Suprapubic skin (tissue), 4 donors: ENCODE data around the gene NFIA. TPM values are rescaled to one million over a fixed set of nuclear protein-coding genes. Genes with fewer than 3 reads are reported as not detected.
"Not testable (repeated sequence)": the region's sequence is repeated elsewhere in the genome, so short reads cannot be mapped to it uniquely, and the experiment has no call there.

Experiments
- DNase-seq, 2 donors: peaks; one replicate each; pipeline ENCODE4 v3.0.0-alpha.2; 2019; ENCODE audit warnings: low spot score in 2 of 2
- H3K27ac ChIP-seq: fragments of 200-600 bp; sonication (generic); one replicate; pipeline ENCODE4 v1.5.1; 2019
- H3K27me3 ChIP-seq: fragments of 200-600 bp; sonication (generic); one replicate; pipeline ENCODE4 v1.5.1; 2019
- H3K36me3 ChIP-seq: fragments of 200-600 bp; sonication (generic); one replicate; pipeline ENCODE4 v1.5.1; 2019
- H3K4me1 ChIP-seq: fragments of 200-600 bp; sonication (generic); one replicate; pipeline ENCODE4 v1.5.1; 2019
- H3K4me3 ChIP-seq: fragments of 200-600 bp; sonication (generic); one replicate; pipeline ENCODE4 v1.5.1; 2019; ENCODE audit warnings: mild to moderate bottlenecking
- H3K9me3 ChIP-seq: fragments of 200-600 bp; sonication (generic); one replicate; pipeline ENCODE4 v1.5.1; 2019
- CTCF ChIP-seq, 2 donors: fragments of 200-600 bp in 1 of 2; fragments of 450-650 bp in 1 of 2; sonication (generic) in 1 of 2; IDR thresholded peaks; one replicate each; pipeline ENCODE4 v1.5.1; 2016 to 2019; ENCODE audit warnings: antibody characterized with exemption in 2 of 2, mild to moderate bottlenecking in 1 of 2, moderate library complexity in 1 of 2
- EP300 ChIP-seq: sonication (generic); formaldehyde crosslinking; IDR thresholded peaks from one replicate; pipeline ENCODE4 v1.6.1; 2017; ENCODE audit warnings: antibody characterized with exemption
- POLR2A ChIP-seq, 2 donors: fragments of 450-650 bp; IDR thresholded peaks; one replicate each; pipeline ENCODE4 v1.6.1; 2017; ENCODE audit warnings: antibody characterized with exemption in 2 of 2, mild to moderate bottlenecking in 2 of 2, moderate library complexity in 2 of 2
- POLR2AphosphoS5 ChIP-seq, 3 donors: sonication (generic); formaldehyde crosslinking; IDR thresholded peaks; one replicate each; pipeline ENCODE4 v1.6.1; 2017; ENCODE audit warnings: antibody characterized with exemption in 3 of 3
- WGBS: methylation state at CpG from one replicate; pipeline ENCODE4 v1.1.5; 2018; 5-methylcytosine and 5-hydroxymethylcytosine counted together
- total RNA-seq, 4 donors: library from RNA; depleted of rRNA; stranded (reverse); fragments of >200 nt; gene quantifications; one replicate each; pipeline ENCODE4 v1.1.0, GENCODE V29; 2016

The NFIA gene
- total RNA-seq, 4 donors from 2014 or later = 30.1 to 54.2 (median 48.2) TPM

GRCh38 chr1:61460191-61460590, 377.8 kb downstream of the NFIA start:
- no peak overlapping the region for H3K4me3 ChIP-seq
- no peaks in the 10 kb centered on the region for H3K9me3 ChIP-seq
- 91% methylated on average over 6 of the region's 6 CpGs for WGBS
- peaks cover 9% of the 10 kb centered on the region for H3K36me3 ChIP-seq
- no peaks in the 10 kb centered on the region for H3K27me3 ChIP-seq
- H3K27ac ChIP-seq = no peak overlapping the region
- DNase-seq = no peak
- no peak for TF ChIP-seq CTCF (IDR thresholded peaks at IDR 0.05)
- no peak for TF ChIP-seq POLR2AphosphoS5 (IDR thresholded peaks at IDR 0.05)
- TF ChIP-seq EP300 = no peak
- no peak for TF ChIP-seq POLR2A (IDR thresholded peaks at IDR 0.05)
- no peaks in the 10 kb centered on the region for H3K4me1 ChIP-seq

- no peak overlapping the region for H3K4me3 ChIP-seq
- no peak overlapping the region for H3K27ac ChIP-seq
- H3K36me3 ChIP-seq = no peaks in the 10 kb centered on the region
- no peaks in the 10 kb centered on the region for H3K27me3 ChIP-seq
- TF ChIP-seq EP300 (no peak), POLR2AphosphoS5 (IDR thresholded peaks at IDR 0.05) (no peak), CTCF (IDR thresholded peaks at IDR 0.05) (no peak), POLR2A (IDR thresholded peaks at IDR 0.05) (no peak)
- DNase-seq = no peak
- H3K4me1 ChIP-seq = no peaks in the 10 kb centered on the region
- H3K9me3 ChIP-seq = no peaks in the 10 kb centered on the region
- 80% methylated on average over 14 of the region's 14 CpGs for WGBS
Observed at GRCh38 chr1:61461406-61462384, 379.3 kb downstream of the NFIA start.

- H3K27me3 ChIP-seq = no peaks in the 10 kb centered on the region
- DNase-seq = no peak
- H3K27ac ChIP-seq = no peak overlapping the region
- H3K9me3 ChIP-seq = no peaks in the 10 kb centered on the region
- WGBS = 96% methylated on average over 1 of the region's 1 CpG
- no peaks in the 10 kb centered on the region for H3K4me1 ChIP-seq
- TF ChIP-seq POLR2AphosphoS5 (IDR thresholded peaks at IDR 0.05) = no peak
- no peak for TF ChIP-seq POLR2A (IDR thresholded peaks at IDR 0.05)
- TF ChIP-seq EP300 = no peak
- no peak for TF ChIP-seq CTCF (IDR thresholded peaks at IDR 0.05)
- no peaks in the 10 kb centered on the region for H3K36me3 ChIP-seq
- H3K4me3 ChIP-seq = no peak overlapping the region
Observed at GRCh38 chr1:61462628-61463027, 380.3 kb downstream of the NFIA start.

- no peak overlapping the region for H3K4me3 ChIP-seq
- 81% methylated on average over 4 of the region's 4 CpGs for WGBS
- H3K4me1 ChIP-seq = no peaks in the 10 kb centered on the region
- TF ChIP-seq POLR2AphosphoS5 (IDR thresholded peaks at IDR 0.05) (no peak), CTCF (IDR thresholded peaks at IDR 0.05) (no peak), POLR2A (IDR thresholded peaks at IDR 0.05) (no peak), EP300 (no peak)
- H3K27ac ChIP-seq = no peak overlapping the region
- no peaks in the 10 kb centered on the region for H3K36me3 ChIP-seq
- no peak for DNase-seq
- H3K27me3 ChIP-seq = no peaks in the 10 kb centered on the region
- no peaks in the 10 kb centered on the region for H3K9me3 ChIP-seq
Observed at GRCh38 chr1:61463220-61463619, 380.9 kb downstream of the NFIA start.

- not testable (repeated sequence) for H3K36me3 ChIP-seq, H3K4me1 ChIP-seq, H3K27me3 ChIP-seq, H3K9me3 ChIP-seq, H3K4me3 ChIP-seq, H3K27ac ChIP-seq, DNase-seq
- WGBS = 92% methylated on average over 5 of the region's 5 CpGs
Observed at GRCh38 chr1:61467836-61468235, 385.5 kb downstream of the NFIA start.
